ENCODE measurements around the gene XXYLT1. TPM values are rescaled to one million over a fixed set of nuclear protein-coding genes. Genes with fewer than 3 reads are reported as not detected.
"Not testable (repeated sequence)": the region's sequence is repeated elsewhere in the genome, so short reads cannot be mapped to it uniquely, and the experiment has no call there.

XXYLT1 gene
- total and polyA plus RNA-seq, 12 donors, result 6.2 to 14.6 (median 9.3) TPM

GRCh38 chr3:195038161-195038560, 232.8 kb downstream of the XXYLT1 start:
- DNase-seq, result no peak
- H3K36me3 ChIP-seq (replicated peaks in 1 of 2), result no peaks in the 10 kb centered on the region
- WGBS, 4 donors, result 77 to 90% (median 81%) methylated on average over 5 of the region's 5 CpGs
- H3K4me3 ChIP-seq, result no peak overlapping the region
- no peaks in the 10 kb centered on the region for H3K4me1 ChIP-seq (replicated peaks in 1 of 2)
- intact Hi-C loops (cut with DNase I), result no loop called here
- no peak overlapping the region for H3K27ac ChIP-seq
- no peaks in the 10 kb centered on the region for H3K9me3 ChIP-seq (replicated peaks in 1 of 3)
- TF ChIP-seq POLR2A (IDR thresholded peaks at IDR 0.05) (no peak), CTCF (IDR thresholded peaks at IDR 0.05) (no peak)
- no peaks in the 10 kb centered on the region for H3K27me3 ChIP-seq

- H3K4me3 ChIP-seq; H3K4me1 ChIP-seq (replicated peaks in 1 of 2); H3K27me3 ChIP-seq; intact Hi-C loops (cut with DNase I); H3K36me3 ChIP-seq (replicated peaks in 1 of 2); H3K27ac ChIP-seq; H3K9me3 ChIP-seq (replicated peaks in 1 of 3): not testable (repeated sequence)
- 86 to 93% (median 88%) methylated on average over 3 of the region's 3 CpGs for WGBS, 4 donors
- peak in 1 of 7 donors; percentile 4 for DNase-seq
Measured at GRCh38 chr3:195037586-195037985, 233.4 kb downstream of the XXYLT1 start.

- TF ChIP-seq POLR2A (IDR thresholded peaks at IDR 0.05) (no peak), CTCF (IDR thresholded peaks at IDR 0.05) (no peak)
- H3K4me3 ChIP-seq, result no peak overlapping the region
- H3K27me3 ChIP-seq, result no peaks in the 10 kb centered on the region
- no peak overlapping the region for H3K27ac ChIP-seq
- no peaks in the 10 kb centered on the region for H3K9me3 ChIP-seq (replicated peaks in 1 of 3)
- no peaks in the 10 kb centered on the region for H3K4me1 ChIP-seq (replicated peaks in 1 of 2)
- DNase-seq, result no peak
- intact Hi-C loops (cut with DNase I), result no loop called here
- 79 to 93% (median 83%) methylated on average over 5 of the region's 5 CpGs for WGBS, 4 donors
- H3K36me3 ChIP-seq (replicated peaks in 1 of 2), result no peaks in the 10 kb centered on the region
Measured at GRCh38 chr3:195036974-195037373, 234.0 kb downstream of the XXYLT1 start.

- no peaks in the 10 kb centered on the region for H3K4me1 ChIP-seq (replicated peaks in 1 of 2)
- peak in 1 of 7 donors; percentile 20 for DNase-seq
- no peaks in the 10 kb centered on the region for H3K9me3 ChIP-seq (replicated peaks in 1 of 3)
- H3K4me3 ChIP-seq, result no peak overlapping the region
- no peaks in the 10 kb centered on the region for H3K36me3 ChIP-seq (replicated peaks in 1 of 2)
- TF ChIP-seq POLR2A (IDR thresholded peaks at IDR 0.05), result no peak
- no peak for TF ChIP-seq CTCF (IDR thresholded peaks at IDR 0.05)
- 83 to 91% (median 88%) methylated on average over 3 to 6 of the region's 6 CpGs for WGBS, 4 donors
- no peaks in the 10 kb centered on the region for H3K27me3 ChIP-seq
- intact Hi-C loops (cut with DNase I), result no loop called here
- H3K27ac ChIP-seq, result no peak overlapping the region
Measured at GRCh38 chr3:195036574-195036973, 234.4 kb downstream of the XXYLT1 start.

- intact Hi-C loops (cut with DNase I), result no loop called here
Measured at GRCh38 chr3:195036203-195036505, 234.8 kb downstream of the XXYLT1 start.

More at GRCh38 chr3:195036203-195036505, 234.8 kb downstream of the XXYLT1 start:
- Histone ChIP-seq H3K36me3 (replicated peaks in 1 of 2) (no peaks in the 10 kb centered on the region), H3K4me1 (replicated peaks in 1 of 2) (no peaks in the 10 kb centered on the region), H3K4me3 (no peak overlapping the region), H3K27ac (no peak overlapping the region), H3K9me3 (replicated peaks in 1 of 3) (no peaks in the 10 kb centered on the region), H3K27me3 (no peaks in the 10 kb centered on the region)
- WGBS, 4 donors, result 70 to 84% (median 78%) methylated on average over 8 to 17 of the region's 17 CpGs
- DNase-seq, result no peak
- TF ChIP-seq POLR2A (IDR thresholded peaks at IDR 0.05) (no peak), CTCF (IDR thresholded peaks at IDR 0.05) (no peak)

All from adrenal gland (tissue), 12 donors.